Left ventricle myocardium superior (tissue), 1 donor: ENCODE measurements around the gene WDR88. TPM values are rescaled to one million over a fixed set of nuclear protein-coding genes. Genes with fewer than 3 reads are reported as not detected.

ENCODE experiments used
- ATAC-seq: fragments of 200-7000 bp; cut with Tn5 transposase; one replicate; pipeline ENCODE4 v1.9.1; 2020; ENCODE audit warnings: mild to moderate bottlenecking, moderate library complexity
- DNase-seq: peaks from one replicate; pipeline ENCODE4 v3.0.0-alpha.2; 2020
- intact Hi-C: fragments of 100-400 bp; cut with micrococcal nuclease; formaldehyde crosslinking; loops from one replicate; pipeline ENCODE4 v1.11.0; 2022
- total RNA-seq: library from RNA; stranded (reverse); fragmentation: NEBNext Ultra II Directional; extraction: Animal tissue kit (Norgen Biotek cat#: 25700); gene quantifications from one replicate; pipeline ENCODE4 v1.2.1, GENCODE V29; 2021
- donor health status: DM: no; HTN: yes; CAD: no; lungs with severe emphysema.

The WDR88 gene
- total RNA-seq, 1 donor from 2014 or later, result not detected

- intact Hi-C loops, result no loop called here
- DNase-seq, result peak; percentile 83
- peak; percentile 87 for ATAC-seq
These were observed 62.0 kb downstream of the WDR88 start, which contains the start of gene LRP3 for GRCh38 chr19:33193865-33194362. TSS of gene LRP3 (plus strand) at chr19:33194330. CDS start at chr19:33194786, 456 bp downstream.

- ATAC-seq (peak; percentile 31), DNase-seq (peak; percentile 54)
- intact Hi-C loops, result no loop called here
These were observed 62.6 kb downstream of the WDR88 start for GRCh38 chr19:33194532-33194885.

- ATAC-seq, result peak; percentile 78
- intact Hi-C loops, result no loop called here
- DNase-seq, result peak; percentile 64
These were observed 63.2 kb downstream of the WDR88 start for GRCh38 chr19:33194886-33195644.

- intact Hi-C loops, result no loop called here
- DNase-seq (peak; percentile 11), ATAC-seq (no peak)
These were observed 63.9 kb downstream of the WDR88 start for GRCh38 chr19:33195645-33196347.

- DNase-seq (peak; percentile 3), ATAC-seq (no peak)
These were observed 64.7 kb downstream of the WDR88 start for GRCh38 chr19:33196446-33197193.

GRCh38 chr19:33197591-33198000 lies 65.7 kb downstream of the WDR88 start:
- intact Hi-C loops, result no loop called here
- no peak for DNase-seq

More at GRCh38 chr19:33196446-33197193, 64.7 kb downstream of the WDR88 start:
- intact Hi-C loops, result no loop called here

GRCh38 chr19:33198169-33198568 lies 66.3 kb downstream of the WDR88 start:
- intact Hi-C loops, result no loop called here
- ATAC-seq, result no peak
- no peak for DNase-seq

More at GRCh38 chr19:33197591-33198000, 65.7 kb downstream of the WDR88 start:
- ATAC-seq, result no peak

- DNase-seq (no peak), ATAC-seq (no peak)
- intact Hi-C loops, result no loop called here
These were observed 67.7 kb downstream of the WDR88 start for GRCh38 chr19:33199441-33200265.

GRCh38 chr19:33201473-33201872 lies 69.6 kb downstream of the WDR88 start:
- ATAC-seq, result no peak
- DNase-seq, result no peak
- intact Hi-C loops, result no loop called here

- DNase-seq, result no peak
- intact Hi-C loops, result no loop called here
- no peak for ATAC-seq
These were observed 70.1 kb downstream of the WDR88 start for GRCh38 chr19:33201886-33202545.

- ATAC-seq, result no peak
- intact Hi-C loops, result no loop called here
- DNase-seq, result no peak
These were observed 70.9 kb downstream of the WDR88 start for GRCh38 chr19:33202546-33203507.

- no peak for ATAC-seq
- DNase-seq, result no peak
These were observed 71.6 kb downstream of the WDR88 start for GRCh38 chr19:33203529-33203928.

GRCh38 chr19:33204136-33204973 lies 72.4 kb downstream of the WDR88 start:
- DNase-seq (no peak), ATAC-seq (no peak)
- intact Hi-C loops, result no loop called here

More at GRCh38 chr19:33203529-33203928, 71.6 kb downstream of the WDR88 start:
- intact Hi-C loops, result no loop called here

GRCh38 chr19:33205110-33205509 lies 73.2 kb downstream of the WDR88 start:
- intact Hi-C loops, result no loop called here
- ATAC-seq, result no peak
- no peak for DNase-seq

GRCh38 chr19:33205531-33206260 lies 73.8 kb downstream of the WDR88 start:
- ATAC-seq (no peak), DNase-seq (no peak)
- intact Hi-C loops, result no loop called here
